ENCODE results near the gene PNMA8A.
"Not testable (repeated sequence)": the region's sequence is repeated elsewhere in the genome, so short reads cannot be mapped to it uniquely, and the experiment has no call there.

PNMA8A gene, protein sequence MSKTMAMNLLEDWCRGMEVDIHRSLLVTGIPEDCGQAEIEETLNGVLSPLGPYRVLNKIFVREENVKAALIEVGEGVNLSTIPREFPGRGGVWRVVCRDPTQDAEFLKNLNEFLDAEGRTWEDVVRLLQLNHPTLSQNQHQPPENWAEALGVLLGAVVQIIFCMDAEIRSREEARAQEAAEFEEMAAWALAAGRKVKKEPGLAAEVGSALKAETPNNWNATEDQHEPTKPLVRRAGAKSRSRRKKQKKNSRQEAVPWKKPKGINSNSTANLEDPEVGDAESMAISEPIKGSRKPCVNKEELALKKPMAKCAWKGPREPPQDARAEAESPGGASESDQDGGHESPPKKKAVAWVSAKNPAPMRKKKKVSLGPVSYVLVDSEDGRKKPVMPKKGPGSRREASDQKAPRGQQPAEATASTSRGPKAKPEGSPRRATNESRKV

GRCh38 chr19:46471116-46471733, at the start of gene PNMA8A:
TSS of gene PNMA8A (minus strand) at chr19:46471563. CDS start at chr19:46471035, 528 bp downstream.
- DNase-seq: no peak
- TF ChIP-seq POLR2A (IDR thresholded peaks at IDR 0.05; ENCODE audit: low read length) (no peak), GATA1 (IDR thresholded peaks at IDR 0.05; ENCODE audit: low read depth, low read length) (no peak)

DNA sequence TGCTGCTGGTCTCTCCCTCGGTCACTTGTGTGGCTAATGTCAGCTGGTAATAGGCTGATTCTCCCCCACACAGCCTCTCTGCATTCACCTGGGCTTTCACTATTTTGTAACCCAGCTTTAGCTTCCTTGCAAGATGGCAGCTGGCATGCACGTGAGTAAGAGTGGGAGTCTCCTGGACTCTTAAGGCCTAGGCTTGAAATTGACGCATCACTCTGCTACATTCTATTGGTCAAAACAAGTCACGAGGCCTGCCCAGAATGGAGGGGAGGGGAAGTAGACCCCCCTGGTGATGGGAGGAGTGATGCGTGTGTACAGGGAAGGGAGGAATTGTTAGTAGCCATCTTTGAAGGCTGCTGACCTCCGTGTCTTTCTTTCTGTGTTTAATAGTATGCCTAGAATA, 49.3 kb upstream of the PNMA8A start:
- no peak for DNase-seq
- TF ChIP-seq POLR2A (IDR thresholded peaks at IDR 0.05; ENCODE audit: low read length): no peak
- no peak for TF ChIP-seq GATA1 (IDR thresholded peaks at IDR 0.05; ENCODE audit: low read depth, low read length)

DNA sequence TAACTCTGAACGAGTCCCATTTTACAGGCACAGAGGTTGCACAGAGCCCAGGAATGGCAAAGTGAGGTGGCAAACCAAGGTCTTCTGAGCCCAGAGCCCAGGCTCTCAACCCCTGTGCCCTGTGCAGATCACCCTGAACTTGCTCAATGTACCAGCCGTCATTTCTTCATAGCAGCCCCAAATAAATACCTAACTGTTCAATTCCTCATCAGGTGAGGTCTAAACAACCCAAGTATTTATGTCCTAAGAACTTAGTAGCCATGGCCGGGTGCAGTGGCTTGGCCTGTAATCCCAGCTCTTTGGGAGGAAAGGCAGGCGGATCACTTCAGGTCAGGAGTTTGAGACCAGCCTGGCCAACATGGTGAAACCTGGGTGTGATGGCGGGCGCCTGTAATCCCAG, 46.1 kb upstream of the PNMA8A start:
- DNase-seq: no peak
- no peak for TF ChIP-seq POLR2A (IDR thresholded peaks at IDR 0.05; ENCODE audit: low read length)

- peak; percentile 28 to 32 for DNase-seq
- no peak for TF ChIP-seq GATA1 (IDR thresholded peaks at IDR 0.05; ENCODE audit: low read depth, low read length)
- no peak for TF ChIP-seq POLR2A (IDR thresholded peaks at IDR 0.05; ENCODE audit: low read length)
Observed at GRCh38 chr19:46515879-46516350, 44.6 kb upstream of the PNMA8A start.

GRCh38 chr19:46515290-46515609, 43.9 kb upstream of the PNMA8A start:
- TF ChIP-seq POLR2A (IDR thresholded peaks at IDR 0.05; ENCODE audit: low read length): no peak
- TF ChIP-seq GATA1 (IDR thresholded peaks at IDR 0.05; ENCODE audit: low read depth, low read length): no peak
- DNase-seq: no peak

- TF ChIP-seq GATA1 (IDR thresholded peaks at IDR 0.05; ENCODE audit: low read depth, low read length) (no peak), POLR2A (IDR thresholded peaks at IDR 0.05; ENCODE audit: low read length) (no peak)
- no peak for DNase-seq
Observed at GRCh38 chr19:46514589-46515289, 43.4 kb upstream of the PNMA8A start.

GRCh38 chr19:46513461-46514236, 42.3 kb upstream of the PNMA8A start:
- TF ChIP-seq POLR2A (IDR thresholded peaks at IDR 0.05; ENCODE audit: low read length) (no peak), GATA1 (IDR thresholded peaks at IDR 0.05; ENCODE audit: low read depth, low read length) (no peak)
- DNase-seq: peak; percentile 71 to 82

DNA sequence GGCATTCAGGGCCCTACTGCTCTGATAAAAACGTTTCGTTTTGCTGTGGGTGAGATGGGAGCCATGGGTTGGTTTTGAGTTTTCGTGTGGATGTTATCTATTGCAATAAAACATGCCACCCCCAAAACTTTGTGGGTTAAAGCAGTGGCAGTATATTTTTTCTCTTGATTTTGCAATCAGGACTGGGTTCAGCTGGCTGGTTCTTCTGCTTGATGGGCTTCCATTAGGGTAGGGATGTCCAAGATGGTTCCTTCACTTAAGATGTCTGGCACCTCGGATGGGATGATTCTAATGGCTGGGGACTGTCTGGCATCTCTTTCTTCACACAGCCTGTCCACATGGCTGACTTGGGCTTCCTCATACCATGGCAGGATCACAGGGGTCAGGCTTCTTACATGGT, 39.9 kb upstream of the PNMA8A start:
- DNase-seq: no peak
- TF ChIP-seq GATA1 (IDR thresholded peaks at IDR 0.05; ENCODE audit: low read depth, low read length) (no peak), POLR2A (IDR thresholded peaks at IDR 0.05; ENCODE audit: low read length) (no peak)

DNA sequence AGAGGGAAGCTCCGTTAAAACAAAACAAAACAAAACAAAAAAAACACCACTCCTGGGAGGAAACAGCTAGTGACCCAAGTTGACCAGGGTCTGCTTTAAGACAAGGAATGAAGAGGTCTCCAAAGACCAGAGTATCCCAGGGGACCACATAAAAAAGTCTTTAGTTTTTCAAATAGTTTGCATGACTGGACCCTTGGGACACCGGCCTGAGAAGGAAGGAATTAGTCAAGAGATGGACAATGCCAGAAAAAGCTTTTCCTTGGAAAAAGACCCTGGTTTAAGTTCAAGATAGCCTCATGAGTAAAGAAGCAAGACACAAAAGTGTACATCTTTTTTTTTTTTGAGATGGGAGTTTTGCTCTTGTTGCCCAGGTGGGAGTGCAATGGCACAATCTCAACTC, 36.8 kb upstream of the PNMA8A start:
- no peak for DNase-seq
- TF ChIP-seq GATA1 (IDR thresholded peaks at IDR 0.05; ENCODE audit: low read depth, low read length): no peak
- TF ChIP-seq POLR2A (IDR thresholded peaks at IDR 0.05; ENCODE audit: low read length): no peak

DNA sequence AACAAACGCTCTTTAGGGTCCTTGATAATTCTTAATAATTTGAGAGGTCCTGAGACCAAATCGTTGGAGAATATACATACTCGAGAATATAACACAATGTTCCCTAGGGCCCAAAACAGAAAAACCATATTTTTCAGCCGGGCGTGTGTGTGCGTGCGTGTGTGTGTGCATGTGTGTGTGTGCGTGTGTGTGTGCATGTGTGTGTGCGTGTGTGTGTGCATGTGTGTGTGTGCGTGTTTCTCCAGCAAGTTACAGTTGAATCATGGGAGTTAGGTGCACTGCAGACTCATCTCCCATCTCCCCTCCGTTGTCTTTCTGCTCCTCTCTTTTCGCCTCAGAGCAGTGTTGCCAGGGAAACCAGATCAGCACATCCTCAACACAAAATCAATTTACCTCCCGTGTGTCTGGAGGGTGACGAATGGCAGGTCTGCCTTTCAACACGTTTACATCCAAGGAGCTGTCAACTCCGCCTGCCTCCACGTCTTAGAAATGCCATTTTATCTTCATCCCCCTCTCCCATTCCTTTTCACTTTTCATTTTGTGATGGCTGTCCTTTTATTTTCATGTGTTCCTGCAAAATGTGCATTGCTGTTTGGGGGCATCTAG, 32.6 kb upstream of the PNMA8A start:
- DNase-seq: no peak
- TF ChIP-seq POLR2A (IDR thresholded peaks at IDR 0.05; ENCODE audit: low read length) (no peak), GATA1 (IDR thresholded peaks at IDR 0.05; ENCODE audit: low read depth, low read length) (no peak)

DNA sequence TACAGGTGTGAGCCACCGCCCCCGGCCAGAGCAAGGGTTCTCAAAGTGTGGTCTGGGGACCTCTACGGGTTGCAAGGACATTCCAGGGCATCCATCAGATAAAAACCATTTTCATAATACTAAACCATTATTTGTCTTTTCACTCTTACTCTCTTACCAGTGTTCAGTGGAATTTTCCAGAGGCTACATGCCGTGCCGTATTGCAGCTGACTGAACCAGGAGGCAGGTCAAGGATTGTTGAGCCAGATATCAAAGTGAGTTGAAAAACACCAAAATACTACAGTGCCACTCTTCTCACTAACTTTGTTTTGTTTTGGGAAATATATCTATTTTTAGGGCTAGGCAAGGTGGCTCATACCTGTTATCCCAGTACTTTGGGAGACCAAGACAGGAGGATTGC, 31.5 kb upstream of the PNMA8A start:
- DNase-seq: no peak
- no peak for TF ChIP-seq POLR2A (IDR thresholded peaks at IDR 0.05; ENCODE audit: low read length)
- no peak for TF ChIP-seq GATA1 (IDR thresholded peaks at IDR 0.05; ENCODE audit: low read depth, low read length)

DNA sequence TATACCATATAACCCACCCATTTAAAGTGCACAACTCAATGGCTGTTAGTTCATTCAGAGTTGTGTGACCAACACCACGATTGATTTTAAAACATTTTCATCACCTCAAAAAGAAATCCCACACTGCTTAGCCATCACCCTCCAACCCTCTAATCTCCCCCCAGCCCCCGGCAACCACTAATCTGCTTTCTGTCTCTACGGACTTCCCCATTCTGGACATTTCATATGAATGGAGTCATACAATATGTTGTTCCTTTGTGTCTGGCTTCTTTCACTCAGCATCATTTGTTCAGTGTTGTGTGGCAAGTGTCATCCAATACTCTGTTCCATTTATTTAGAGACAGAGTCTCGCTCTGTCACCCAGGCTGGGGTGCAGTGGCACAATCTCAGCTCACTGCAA, 28.3 kb upstream of the PNMA8A start:
- TF ChIP-seq POLR2A (IDR thresholded peaks at IDR 0.05; ENCODE audit: low read length) (no peak), GATA1 (IDR thresholded peaks at IDR 0.05; ENCODE audit: low read depth, low read length) (no peak)
- DNase-seq: no peak

- TF ChIP-seq GATA1 (IDR thresholded peaks at IDR 0.05; ENCODE audit: low read depth, low read length): no peak
- TF ChIP-seq POLR2A (IDR thresholded peaks at IDR 0.05; ENCODE audit: low read length): no peak
- no peak for DNase-seq
Observed at GRCh38 chr19:46497773-46498172, 26.4 kb upstream of the PNMA8A start.

DNA sequence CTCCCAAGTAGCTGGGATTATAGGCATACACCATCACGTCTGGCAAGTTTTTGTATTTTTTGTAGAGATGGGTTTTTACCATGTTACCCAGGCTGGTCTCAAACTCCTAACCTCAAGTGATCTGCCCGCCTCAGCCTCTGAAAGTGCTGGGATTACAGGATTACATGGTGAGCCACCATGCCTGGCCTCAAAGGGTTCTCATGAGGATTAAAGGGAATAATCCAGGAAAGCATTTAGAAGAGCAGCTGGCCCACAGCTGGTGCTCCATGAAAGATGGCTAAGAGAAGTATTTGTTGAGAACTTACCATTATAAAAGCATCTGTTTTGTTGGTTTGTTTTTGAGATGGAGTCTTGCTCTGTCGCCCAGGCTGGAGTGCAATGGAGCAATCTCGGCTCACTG, 25.5 kb upstream of the PNMA8A start:
- not testable (repeated sequence) for DNase-seq

All from erythroblast (primary cell).